IMR-90 (cell line): ENCODE data around the gene TTC7B. TPM values are rescaled to one million over a fixed set of nuclear protein-coding genes. Genes with fewer than 3 reads are reported as not detected.

ENCODE experiments used
- ATAC-seq: fragments of 200-7000 bp; cut with Tn5 transposase; 2 replicates; pipeline ENCODE4 v1.9.1; 2020; ENCODE audit warnings: low read depth, mild to moderate bottlenecking, moderate library complexity
- BruUV-seq: library from RNA; stranded (reverse); fragments of 400-500 nt; replicated peaks from 2 replicates; lab custom pipeline; 2021; lab: Mats Ljungman, UMichigan
- CTCF ChIA-PET: fragments of 300-600 bp; formaldehyde crosslinking; extraction: SDS; loops from one replicate; lab custom pipeline; 2021; ENCODE audit warnings: antibody characterized with exemption; lab: Yijun Ruan, JAX
- POLR2A ChIA-PET: fragments of 300-600 bp; sonication (Branson Sonifier 250); formaldehyde crosslinking; loops from one replicate; lab custom pipeline; 2022; ENCODE audit warnings: antibody characterized with exemption; ENCODE audit not compliant: unreplicated experiment; lab: Charles Lee
- DNase-seq: peaks from one replicate; pipeline ENCODE4 v3.0.0; 2013
- H2AFZ ChIP-seq: replicated peaks from 2 replicates; pipeline ENCODE3; 2013; ENCODE audit warnings: low read length, mild to moderate bottlenecking; ENCODE audit not compliant: poor library complexity
- H2AK5ac ChIP-seq: 2 replicates; pipeline ENCODE4 v1.6.1; 2013; ENCODE audit warnings: low read depth, low read length, inconsistent platforms
- H2AK9ac ChIP-seq: replicated peaks from 2 replicates; pipeline ENCODE3; 2013; ENCODE audit warnings: mild to moderate bottlenecking, low read depth, low read length, moderate library complexity; ENCODE audit not compliant: poor library complexity
- H2BK120ac ChIP-seq: 2 replicates; pipeline ENCODE4 v1.6.1; 2013; ENCODE audit warnings: low read depth, low read length, inconsistent platforms
- H2BK15ac ChIP-seq: 3 replicates; pipeline ENCODE4 v1.6.1; 2013; ENCODE audit warnings: low read depth, low read length, inconsistent platforms
- H2BK20ac ChIP-seq: 2 replicates; pipeline ENCODE4 v1.6.1; 2013; ENCODE audit warnings: low read depth, mild to moderate bottlenecking, inconsistent platforms, low read length, moderate library complexity
- H2BK5ac ChIP-seq: 2 replicates; pipeline ENCODE4 v1.6.1; 2013; ENCODE audit warnings: mild to moderate bottlenecking, low read depth, low read length, inconsistent platforms; ENCODE audit not compliant: poor library complexity, severe bottlenecking
- H3K14ac ChIP-seq: replicated peaks from 2 replicates; pipeline ENCODE4 v1.6.1; 2013; ENCODE audit warnings: low read depth, low read length, inconsistent platforms
- H3K18ac ChIP-seq: 2 replicates; pipeline ENCODE4 v1.6.1; 2013; ENCODE audit warnings: low read depth, low read length, control low read depth
- H3K23ac ChIP-seq: 2 replicates; pipeline ENCODE4 v1.6.1; 2013; ENCODE audit warnings: low read depth, low read length, inconsistent platforms
- H3K27ac ChIP-seq: 2 replicates; pipeline ENCODE4 v1.5.1; 2013; ENCODE audit warnings: mild to moderate bottlenecking, control low read depth, low read length; ENCODE audit not compliant: insufficient read depth
- H3K27me3 ChIP-seq: 2 replicates; pipeline ENCODE4 v1.6.1; 2013; ENCODE audit warnings: low read length; ENCODE audit not compliant: control insufficient read depth, insufficient read depth
- H3K36me3 ChIP-seq: 2 replicates; pipeline ENCODE4 v1.6.1; 2013; ENCODE audit warnings: low read length, mixed read lengths; ENCODE audit not compliant: control insufficient read depth, insufficient read depth
- H3K4ac ChIP-seq: 2 replicates; pipeline ENCODE4 v1.6.1; 2013; ENCODE audit warnings: low read depth, low read length, inconsistent platforms
- H3K4me1 ChIP-seq: 2 replicates; pipeline ENCODE4 v1.6.1; 2013; ENCODE audit warnings: low read length, mixed read lengths; ENCODE audit not compliant: control insufficient read depth, insufficient read depth
- H3K4me2 ChIP-seq: 2 replicates; pipeline ENCODE4 v1.6.1; 2013; ENCODE audit warnings: low read depth, mild to moderate bottlenecking, control low read depth, low read length, moderate library complexity
- H3K4me3 ChIP-seq: 2 replicates; pipeline ENCODE4 v1.5.1; 2013; ENCODE audit warnings: low read depth, mild to moderate bottlenecking, control low read depth, low read length, moderate library complexity; ENCODE audit not compliant: insufficient read depth
- H3K56ac ChIP-seq: 2 replicates; pipeline ENCODE4 v1.6.1; 2013; ENCODE audit warnings: low read length, inconsistent platforms; ENCODE audit not compliant: insufficient read depth; ENCODE audit errors: extremely low read depth
- H3K79me1 ChIP-seq, 2 experiments: 2 replicates each; pipeline ENCODE4 v1.6.1; 2013; ENCODE audit warnings: low read length in 2 of 2, inconsistent platforms in 1 of 2, low read depth in 1 of 2
- H3K9ac ChIP-seq: 2 replicates; pipeline ENCODE4 v1.6.1; 2013; ENCODE audit warnings: low read depth, low read length, control low read depth
- H3K9me1 ChIP-seq: 2 replicates; pipeline ENCODE4 v1.6.1; 2013; ENCODE audit warnings: low read length, inconsistent platforms; ENCODE audit not compliant: insufficient read depth
- H3K9me3 ChIP-seq: 2 replicates; pipeline ENCODE4 v1.6.1; 2013; ENCODE audit warnings: low read length; ENCODE audit not compliant: control insufficient read depth, insufficient read depth
- H4K20me1 ChIP-seq: 2 replicates; pipeline ENCODE4 v1.6.1; 2013; ENCODE audit warnings: low read length, inconsistent platforms; ENCODE audit not compliant: insufficient read depth
- H4K5ac ChIP-seq: 2 replicates; pipeline ENCODE4 v1.6.1; 2013; ENCODE audit warnings: mild to moderate bottlenecking, low read depth, low read length, control low read depth
- H4K8ac ChIP-seq, 2 experiments: 2 replicates each; pipeline ENCODE4 v1.6.1; 2013; ENCODE audit warnings: low read depth in 2 of 2, low read length in 2 of 2, control low read depth in 1 of 2, inconsistent platforms in 1 of 2
- H4K91ac ChIP-seq: 2 replicates; pipeline ENCODE4 v1.6.1; 2013; ENCODE audit warnings: low read depth, low read length, inconsistent platforms; ENCODE audit not compliant: insufficient read depth
- CHD1 ChIP-seq: IDR thresholded peaks from 2 replicates; pipeline ENCODE4 v1.6.1; 2012; ENCODE audit warnings: low read depth, low read length, improper control_type of control experiment
- WGBS, 2 experiments: methylation state at CpG; one replicate each; pipeline versions ENCODE4 v1.1.5 to v1.1.7; 2013; ENCODE audit warnings: missing lambda C conversion rate in 2 of 2; ENCODE audit not compliant: insufficient read length in 1 of 2; ENCODE audit errors: extremely low coverage in 2 of 2; 5-methylcytosine and 5-hydroxymethylcytosine counted together
- dilution Hi-C: fragments of 300-500 bp; cut with HindIII; formaldehyde crosslinking; loops from one replicate; pipeline ENCODE4 v1.14.3; 2018; ENCODE audit warnings: low sequenced_read_pairs; ENCODE audit not compliant: unreplicated experiment
- in situ Hi-C: fragments of 300-500 bp; cut with MboI; formaldehyde crosslinking; loops from 3 replicates; pipeline ENCODE4 v1.14.3; 2019; ENCODE audit warnings: low sequenced_read_pairs, inconsistent platforms, mixed read lengths
- intact Hi-C: fragments of 100-400 bp; cut with micrococcal nuclease; formaldehyde crosslinking; loops from 2 replicates; pipeline ENCODE4 v1.10.0; 2022
- polyA plus RNA-seq, 3 experiments: library from polyadenylated mRNA; depleted of rRNA; stranded (reverse); fragments of >200 nt; gene quantifications; 2 replicates each; pipeline ENCODE4 v1.2.3, GENCODE V29; 2012; ENCODE audit warnings: low replicate concordance in 1 of 3
- total RNA-seq: library from RNA; depleted of rRNA; stranded (reverse); fragments of >200 nt; gene quantifications from 2 replicates; pipeline ENCODE4 v1.2.3, GENCODE V29; 2012

Gene TTC7B
- total and polyA plus RNA-seq, 2 of the 4 experiments (the other 2 are of a cell fraction), result 18.1 to 35.3 TPM

DNA sequence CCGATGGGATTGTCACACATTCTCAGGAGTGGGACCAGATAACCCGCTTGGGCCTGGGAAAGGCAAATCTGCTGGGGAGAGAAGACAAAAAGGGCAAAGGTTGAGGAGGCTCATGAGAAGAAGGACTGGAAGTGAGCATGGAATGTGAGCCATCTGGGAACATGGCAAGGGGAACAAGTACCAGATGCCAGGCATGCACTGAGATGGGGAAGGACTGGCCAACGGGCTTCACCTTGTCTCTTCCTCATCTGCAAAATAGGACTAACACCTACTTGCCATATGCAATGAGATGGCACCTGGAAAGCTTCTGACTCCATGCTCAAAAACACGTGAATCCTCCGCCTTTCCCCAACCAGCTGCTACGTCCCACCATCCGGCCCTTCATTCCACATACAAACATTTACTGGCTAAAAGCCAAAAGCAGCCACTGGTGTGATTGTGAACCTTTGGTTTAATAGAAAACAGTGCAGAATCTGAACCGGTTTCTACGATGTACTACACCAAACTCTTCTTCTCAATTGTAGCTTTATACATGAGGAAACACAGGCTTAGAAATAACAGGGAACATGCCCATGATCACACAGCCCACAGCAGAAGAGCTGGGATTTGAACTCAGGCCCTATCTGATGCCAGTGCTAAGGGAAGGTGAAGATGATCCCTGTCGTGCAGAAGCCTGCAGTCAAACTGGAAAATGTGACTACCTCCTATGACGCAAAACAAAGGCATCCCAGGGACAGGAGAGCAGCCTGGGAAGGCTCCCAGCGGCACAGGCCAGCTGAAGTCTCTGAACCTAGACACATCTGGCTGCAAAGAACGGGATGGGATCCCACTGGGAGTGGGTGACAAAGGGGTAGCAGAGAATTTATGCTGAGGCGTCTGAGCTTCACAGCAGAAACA, 112.1 kb downstream of the TTC7B start:
- Histone ChIP-seq H3K18ac (no peak overlapping the region), H4K91ac (no peak overlapping the region), H3K27me3 (no peaks in the 10 kb centered on the region), H2BK20ac (no peak overlapping the region), H3K79me1 (peaks cover 5 to 6% of the 10 kb centered on the region in 2 experiments; a peak in 3 of 4 replicates), H4K20me1 (no peaks in the 10 kb centered on the region), H2AK5ac (no peak overlapping the region), H3K4me3 (no peak overlapping the region), H3K27ac (no peak overlapping the region), H3K4ac (0 out of 2 replicates have a peak overlapping the region, but pooled peaks have one; percentile 21), H3K23ac (0 out of 2 replicates have a peak overlapping the region, but pooled peaks have one; percentile 10), H3K9me3 (no peaks in the 10 kb centered on the region), H3K9ac (no peak overlapping the region), H3K4me1 (peaks cover 3% of the 10 kb centered on the region), H2BK5ac (no peak overlapping the region), H2BK15ac (no peak overlapping the region), H3K56ac (no peak overlapping the region), H3K36me3 (no peaks in the 10 kb centered on the region), H2AK9ac (peak overlapping the region; percentile 55), H4K5ac (no peak overlapping the region), H3K4me2 (no peak overlapping the region), H3K14ac (no peak overlapping the region; the same call in 1 of the 2 replicates), H2BK120ac (no peak overlapping the region), H4K8ac (no peak overlapping the region), H3K9me1 (peaks cover 7% of the 10 kb centered on the region; the same call in 1 of the 2 replicates), H2AFZ (peak overlapping the region; percentile 56)
- CTCF ChIA-PET, result interaction anchor here (0.7 to 1.4 kb wide), 2 partner anchors 16 to 469 kb away, joined by 3 to 4 read pairs; no protein-coding TSS in a partner anchor
- ATAC-seq (peak; percentile 67), DNase-seq (peak; percentile 63)
- dilution Hi-C loops (no loop called here), in situ Hi-C loops (no loop called here), intact Hi-C loops (no loop called here)
- WGBS, 2 experiments, result 49% methylated on average over 4 of the region's 14 CpGs; no CpG with 5 or more reads in 1 of the 2 experiments
- TF ChIP-seq CHD1, result no peak
- no TSS peak for BruUV-seq
- POLR2A ChIA-PET, result no interaction called here
